NCI-H82 treated with DMSO at 0.1 percent for 48 hours (cell line): Measurements from ENCODE around the gene VPS16.

Experiments used
- DNase-seq: peaks from one replicate; lab custom pipeline; 2025; ENCODE audit not compliant: unreplicated experiment; lab: John Stamatoyannopoulos, UW

Gene VPS16

GRCh38 chr20:2840138-2840966 is at the start of gene VPS16, which contains the start of gene PCED1A:
Gene VPS16 (plus strand): TSS chr20:2840745. CDS start chr20:2840775, 30 bp downstream.
Gene PCED1A (minus strand): TSS chr20:2840655. CDS start chr20:2839912, 743 bp downstream.
- DNase-seq: peak; percentile 8

GRCh38 chr20:2793471-2793870 is 47.1 kb upstream of the VPS16 start:
- DNase-seq: no peak

- DNase-seq: no peak
These were observed 46.3 kb upstream of the VPS16 start for GRCh38 chr20:2794202-2794748.

GRCh38 chr20:2794866-2795447 is 45.6 kb upstream of the VPS16 start:
- no peak for DNase-seq

GRCh38 chr20:2795451-2795850 is 45.1 kb upstream of the VPS16 start:
- no peak for DNase-seq

GRCh38 chr20:2796011-2796660 is 44.4 kb upstream of the VPS16 start:
- no peak for DNase-seq

- no peak for DNase-seq
These were observed 43.2 kb upstream of the VPS16 start for GRCh38 chr20:2797136-2797983.

- no peak for DNase-seq
These were observed 42.3 kb upstream of the VPS16 start for GRCh38 chr20:2798095-2798805.

- DNase-seq: no peak
These were observed 41.7 kb upstream of the VPS16 start for GRCh38 chr20:2798814-2799213.

- DNase-seq: no peak
These were observed 41.3 kb upstream of the VPS16 start for GRCh38 chr20:2799271-2799670.

- no peak for DNase-seq
These were observed 40.6 kb upstream of the VPS16 start for GRCh38 chr20:2799688-2800520.

GRCh38 chr20:2800521-2801285 is 39.8 kb upstream of the VPS16 start, which contains the start of gene CPXM1:
Gene CPXM1 (minus strand): TSS chr20:2800627. CDS start chr20:2800572, 55 bp downstream.
- DNase-seq: no peak

GRCh38 chr20:2801286-2801728 is 39.2 kb upstream of the VPS16 start:
- DNase-seq: no peak

- DNase-seq: no peak
These were observed 36.3 kb upstream of the VPS16 start for GRCh38 chr20:2804041-2804828.

- no peak for DNase-seq
These were observed 35.5 kb upstream of the VPS16 start for GRCh38 chr20:2804852-2805688.

GRCh38 chr20:2805689-2806350 is 34.7 kb upstream of the VPS16 start:
- no peak for DNase-seq
